Mammary epithelial cell (primary cell): Measurements from ENCODE around the gene SH2D3A.

Experiments used
- CTCF ChIP-seq, 2 donors: IDR thresholded peaks in 1 of 2; conservative IDR thresholded peaks in 1 of 2; 2 replicates each; pipeline ENCODE4 v1.5.1; 2011 to 2012; ENCODE audit warnings: inconsistent platforms in 2 of 2, low read length in 2 of 2, mild to moderate bottlenecking in 2 of 2, control low read depth in 1 of 2, low read depth in 1 of 2; ENCODE audit not compliant: insufficient read depth in 1 of 2; ENCODE audit errors: extremely low read depth in 1 of 2
- EZH2 ChIP-seq: IDR thresholded peaks from 2 replicates; pipeline ENCODE4 v1.6.1; 2012; ENCODE audit warnings: low read length, inconsistent platforms, borderline replicate concordance

- TF ChIP-seq CTCF (conservative IDR thresholded peaks at IDR 0.05 in 1 of 2, IDR thresholded peaks at IDR 0.05 in 1 of 2; ENCODE audit: extremely low read depth in 1 of 2, insufficient read depth in 1 of 2, low read depth in 1 of 2, low read length in 2 of 2) = no peak
- TF ChIP-seq EZH2 = no peak
Measured at GRCh38 chr19:6745965-6746364, 21.3 kb downstream of the SH2D3A start.
